H54 (cell line): Measurements from ENCODE around the gene NUDT4B.
"Not testable (repeated sequence)": the region's sequence is repeated elsewhere in the genome, so short reads cannot be mapped to it uniquely, and the experiment has no call there.

ENCODE experiments used
- DNase-seq: peaks from one replicate; pipeline ENCODE4 v3.0.0; 2011; ENCODE audit warnings: low spot score, mixed read lengths; ENCODE audit not compliant: insufficient read length
- FAIRE-seq: peaks from 3 replicates; lab custom pipeline; 2011; peaks lifted over from hg19 to GRCh38; lab: Jason Lieb, UNC

The NUDT4B gene

DNA sequence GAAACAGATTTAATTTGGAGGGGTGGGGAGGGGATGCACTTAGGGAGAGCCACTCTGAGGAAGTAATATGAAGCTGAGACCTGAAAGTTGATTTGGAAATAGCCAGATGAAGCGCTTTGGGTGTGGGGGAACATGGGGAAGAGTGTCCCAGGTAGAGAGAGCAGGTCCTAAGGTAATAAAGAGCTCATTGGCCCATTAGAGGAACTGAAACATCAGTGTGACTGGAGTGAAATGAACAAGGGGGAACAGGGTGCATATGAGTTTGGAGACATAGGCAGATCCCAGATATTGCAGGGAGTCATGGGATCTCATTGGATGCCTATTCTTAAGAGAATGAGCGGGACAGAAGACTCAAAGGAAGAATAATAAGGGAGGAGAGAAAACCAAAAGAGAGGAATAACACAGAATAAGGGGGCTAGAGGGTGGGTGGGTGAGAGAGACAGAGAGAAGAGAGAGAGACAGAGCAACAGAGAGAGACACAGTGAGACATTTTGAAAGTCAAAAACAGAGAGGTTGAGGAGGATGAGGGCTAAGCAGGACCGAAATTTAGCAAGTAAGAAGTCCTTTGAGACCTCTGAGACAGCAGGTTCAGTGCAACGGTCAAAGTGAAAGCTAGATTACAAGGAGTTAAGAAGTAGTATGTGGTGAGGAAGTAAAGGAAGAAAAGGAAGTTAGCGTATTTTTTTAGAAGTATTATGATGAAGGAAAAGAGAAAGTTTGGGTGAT, 14.8 kb upstream of the NUDT4B start:
- not testable (repeated sequence) for FAIRE-seq

DNA sequence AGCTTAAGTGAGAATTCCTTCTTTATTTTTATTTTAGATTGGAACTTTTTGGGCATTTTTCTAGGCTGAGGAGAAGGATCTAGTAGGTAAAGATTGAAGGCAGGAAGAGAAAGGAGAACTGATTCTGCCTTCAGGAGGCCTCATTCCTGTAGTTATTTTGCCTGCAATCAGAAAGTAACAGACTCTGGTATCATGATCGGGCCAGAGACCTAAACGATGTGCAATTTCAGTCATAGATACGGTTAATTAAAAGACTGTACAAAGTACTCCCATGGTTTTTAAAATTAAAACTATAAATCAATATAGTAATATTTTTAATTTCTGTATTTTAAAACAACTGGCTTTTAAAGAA, 14.3 kb upstream of the NUDT4B start:
- not testable (repeated sequence) for DNase-seq, FAIRE-seq

More for the DNA sequence above, 14.8 kb upstream of the NUDT4B start:
- DNase-seq: not testable (repeated sequence)

DNA sequence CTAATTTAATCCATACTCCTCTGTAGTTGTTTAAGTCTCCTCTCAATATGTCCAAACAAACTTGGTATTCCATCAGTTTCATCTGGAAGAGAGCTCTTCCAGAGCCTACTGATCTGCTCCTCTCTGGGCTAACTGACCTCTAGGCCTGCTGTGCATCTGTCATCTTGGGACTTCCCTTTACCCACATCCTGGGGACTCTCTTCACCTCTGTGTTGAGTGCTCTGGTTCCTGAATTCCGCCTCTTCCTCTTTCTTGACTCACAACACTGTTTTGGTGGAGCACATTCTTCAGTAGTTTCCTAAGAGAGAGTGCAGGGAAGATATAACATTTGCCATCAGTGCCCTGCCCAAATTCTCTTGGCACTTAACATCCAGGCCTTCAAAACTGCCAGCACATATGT, 13.0 kb upstream of the NUDT4B start:
- not testable (repeated sequence) for DNase-seq
- peak; percentile 75 for FAIRE-seq

DNA sequence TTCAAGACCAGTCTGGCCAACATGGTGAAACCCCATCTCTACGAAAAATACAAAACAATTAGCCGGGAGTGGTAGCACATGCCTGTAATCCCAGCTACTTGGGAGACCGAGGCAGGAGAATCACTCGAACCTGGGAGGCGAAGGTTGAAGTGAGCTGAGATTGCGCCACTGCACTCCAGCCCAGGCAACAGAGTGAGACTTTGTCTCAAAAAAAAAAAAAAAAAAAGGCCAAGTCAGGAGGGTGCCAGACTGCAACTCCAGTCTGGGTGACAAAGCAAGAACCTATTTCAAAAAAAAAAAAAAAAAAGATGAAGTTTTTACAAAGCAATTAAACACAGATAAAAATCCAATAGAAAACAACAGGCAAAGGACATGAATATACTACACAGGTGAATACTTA, 9.9 kb upstream of the NUDT4B start:
- not testable (repeated sequence) for DNase-seq, FAIRE-seq

DNA sequence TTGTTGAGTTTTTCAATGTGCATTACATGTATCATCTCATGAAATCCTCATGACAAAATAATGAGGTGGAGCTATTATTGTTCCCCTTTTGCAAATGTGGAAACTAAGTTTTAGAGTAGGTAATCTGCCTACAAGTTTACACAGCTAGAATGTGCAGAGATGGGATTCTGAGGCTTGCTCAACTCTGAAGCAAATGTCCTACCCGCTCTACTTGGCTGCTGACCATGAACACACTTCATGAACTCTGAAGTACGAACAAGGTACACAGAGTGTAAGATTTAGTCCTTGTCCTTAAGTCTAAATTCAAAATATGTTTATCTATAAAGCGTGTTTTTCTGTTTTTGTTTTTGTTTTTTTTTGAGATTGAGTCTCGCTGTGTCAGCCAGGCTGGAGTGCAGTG, 5.4 kb upstream of the NUDT4B start:
- FAIRE-seq: not testable (repeated sequence)

DNA sequence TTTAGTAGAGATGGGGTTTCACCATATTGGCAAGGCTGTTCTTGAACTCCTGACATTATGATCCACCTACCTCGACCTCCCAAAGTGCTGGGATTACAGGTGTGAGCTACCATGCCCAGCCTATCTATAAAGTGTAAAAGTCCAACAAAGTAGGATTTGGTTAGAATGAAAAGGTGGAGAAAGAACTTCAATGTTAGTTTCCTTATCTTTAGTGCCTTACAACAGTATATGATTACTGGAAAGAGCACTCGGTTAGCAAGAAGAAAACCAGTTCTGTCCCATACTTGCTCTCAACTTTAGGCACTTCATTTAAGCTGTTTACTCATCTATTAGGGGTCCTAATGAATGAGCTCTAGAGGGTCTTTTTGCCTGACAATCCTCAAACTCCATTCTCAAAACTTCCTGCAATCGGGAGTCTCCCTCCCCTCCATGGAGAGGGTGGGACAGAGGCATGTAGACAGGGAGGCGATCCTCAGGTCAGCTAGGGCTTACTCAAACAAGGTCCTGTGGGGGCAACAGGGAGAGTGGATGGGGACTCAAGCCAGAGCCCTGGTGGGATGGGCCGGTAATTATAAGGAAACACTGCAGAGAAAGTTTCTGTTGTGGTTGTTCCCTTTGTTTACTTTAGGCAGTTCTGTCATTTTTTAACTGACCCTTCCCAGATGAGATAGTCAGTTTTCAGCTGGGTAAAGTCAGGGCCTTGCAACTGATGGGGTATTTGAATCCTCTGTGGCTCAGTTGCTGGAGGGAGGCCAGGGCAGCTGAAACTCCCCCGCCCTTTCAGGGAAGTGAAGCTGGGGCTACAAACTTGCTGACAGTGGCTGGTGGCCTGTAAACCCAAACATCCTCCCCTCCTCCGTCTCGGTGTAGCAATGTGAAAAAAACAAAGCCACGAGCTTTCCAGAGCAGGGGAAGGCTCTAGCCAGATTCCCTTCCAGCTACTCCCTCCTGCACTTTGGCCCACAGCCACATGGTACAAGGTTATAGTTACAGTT, 4.6 kb upstream of the NUDT4B start:
- DNase-seq, FAIRE-seq: not testable (repeated sequence)

More for the DNA sequence above, 5.4 kb upstream of the NUDT4B start:
- not testable (repeated sequence) for DNase-seq

DNA sequence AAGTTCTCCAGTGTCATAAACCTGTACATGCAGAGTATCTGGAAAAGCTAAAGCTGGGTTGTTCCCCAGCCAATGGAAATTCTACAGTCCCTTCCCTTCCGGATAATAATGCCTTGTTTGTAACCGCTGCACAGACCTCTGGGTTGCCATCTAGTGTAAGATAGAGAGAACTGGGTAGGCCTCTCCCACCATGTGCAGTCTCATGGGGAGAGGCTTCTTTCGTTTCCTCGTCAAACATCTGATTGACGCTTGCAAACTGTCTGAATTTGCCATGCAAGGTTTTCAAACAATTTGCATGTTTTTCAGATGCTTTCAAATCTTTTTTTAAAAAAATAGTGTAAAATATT, 734 bp downstream of the NUDT4B start:
- not testable (repeated sequence) for DNase-seq

DNA sequence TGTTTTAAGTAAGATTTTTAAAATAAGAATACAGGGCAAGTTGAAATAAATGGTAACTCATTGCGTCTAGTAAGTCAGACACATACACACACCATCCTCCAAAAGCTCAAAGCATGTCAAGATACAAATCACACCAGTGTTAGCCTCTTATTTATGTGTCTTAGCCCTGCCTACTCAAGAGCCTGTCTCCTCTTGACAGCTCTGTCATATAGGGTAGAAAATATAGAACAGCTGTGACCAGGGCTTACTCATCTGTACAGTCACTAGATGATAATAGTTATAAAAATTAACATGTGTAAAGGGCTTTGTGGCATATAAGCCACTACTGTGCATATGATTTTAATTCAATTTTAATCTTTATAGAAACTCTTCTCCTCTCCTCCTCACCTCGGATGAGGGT, 7.7 kb downstream of the NUDT4B start:
- not testable (repeated sequence) for FAIRE-seq, DNase-seq

More for the DNA sequence above, 734 bp downstream of the NUDT4B start:
- FAIRE-seq: peak; percentile 97

DNA sequence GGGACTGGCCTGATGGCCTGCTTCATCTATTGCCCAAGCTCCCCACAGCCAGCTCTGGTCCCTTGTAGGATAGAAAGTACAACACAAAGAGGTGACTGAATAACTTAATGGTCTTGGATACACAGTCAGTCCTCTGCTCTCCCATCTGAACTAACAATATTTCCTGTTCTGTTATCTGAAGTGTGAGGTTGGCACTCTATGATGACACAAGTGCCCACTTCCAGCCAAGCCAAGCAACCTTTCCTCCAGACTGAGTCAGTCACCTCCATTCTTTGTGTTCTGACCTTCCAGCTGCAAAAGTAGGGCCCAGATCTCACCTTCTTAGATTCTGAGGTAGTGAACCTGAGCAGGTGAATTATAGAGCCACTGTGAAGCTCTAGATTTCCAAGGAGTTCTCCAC, 8.9 kb downstream of the NUDT4B start:
- DNase-seq: not testable (repeated sequence)
- peak; percentile 85 for FAIRE-seq

DNA sequence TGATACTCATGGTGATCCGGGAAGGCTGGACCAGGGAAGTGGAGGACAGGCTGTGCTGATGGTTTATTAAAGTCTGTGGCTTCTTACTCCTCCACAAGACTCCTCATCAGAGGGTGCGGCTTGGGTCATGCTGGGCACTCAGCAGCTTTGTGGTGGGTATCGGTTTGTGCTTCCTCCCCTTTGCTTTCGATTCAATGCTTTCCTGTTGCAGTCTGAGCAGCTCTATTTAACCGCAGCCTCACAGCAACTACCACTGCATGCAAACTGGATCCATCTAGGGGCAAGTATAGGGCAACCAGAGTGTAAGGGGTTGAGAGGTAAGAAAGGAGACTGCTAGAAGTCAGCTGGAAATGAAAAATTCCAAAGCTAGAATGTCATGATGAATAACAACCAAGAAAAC, 9.8 kb downstream of the NUDT4B start:
- DNase-seq: not testable (repeated sequence)
- FAIRE-seq: peak; percentile 94

DNA sequence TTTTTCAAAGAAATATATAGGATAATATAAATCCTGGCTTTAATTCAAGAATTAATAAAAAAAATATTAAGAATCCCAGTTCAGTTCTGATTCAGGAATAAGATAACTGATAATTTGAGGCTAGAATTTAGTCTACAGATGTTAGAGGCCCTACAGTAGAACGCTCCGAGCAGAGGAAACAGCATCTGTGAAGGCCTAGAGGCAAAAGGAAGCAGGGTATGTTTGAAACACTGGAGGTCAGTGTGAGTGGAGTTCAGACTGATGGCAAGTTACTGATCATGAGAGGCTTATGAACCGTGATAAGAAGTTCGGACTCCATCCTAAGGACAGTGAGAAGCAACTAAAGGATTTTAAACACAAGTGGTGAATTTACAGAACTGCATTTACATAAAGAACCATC, 10.4 kb downstream of the NUDT4B start:
- not testable (repeated sequence) for FAIRE-seq, DNase-seq

DNA sequence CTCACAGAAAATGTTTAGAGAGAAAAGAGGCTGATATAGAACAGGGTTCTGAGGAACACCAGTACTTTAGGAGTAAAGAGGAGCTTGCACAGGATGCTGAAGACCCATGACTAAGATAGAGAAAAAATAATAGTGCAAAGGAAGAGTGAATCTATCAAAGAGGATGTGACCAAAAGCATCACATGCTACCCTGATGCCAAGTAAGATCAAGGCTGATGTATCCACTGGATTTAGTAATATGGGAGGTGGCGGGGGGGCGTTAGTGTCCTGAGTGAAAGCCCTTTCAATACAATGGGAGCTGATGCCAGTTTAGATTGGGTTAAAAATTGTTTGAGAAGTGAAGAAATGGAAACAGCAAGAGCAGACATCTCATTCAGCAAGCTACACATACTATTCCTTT, 11.2 kb downstream of the NUDT4B start:
- not testable (repeated sequence) for DNase-seq, FAIRE-seq

DNA sequence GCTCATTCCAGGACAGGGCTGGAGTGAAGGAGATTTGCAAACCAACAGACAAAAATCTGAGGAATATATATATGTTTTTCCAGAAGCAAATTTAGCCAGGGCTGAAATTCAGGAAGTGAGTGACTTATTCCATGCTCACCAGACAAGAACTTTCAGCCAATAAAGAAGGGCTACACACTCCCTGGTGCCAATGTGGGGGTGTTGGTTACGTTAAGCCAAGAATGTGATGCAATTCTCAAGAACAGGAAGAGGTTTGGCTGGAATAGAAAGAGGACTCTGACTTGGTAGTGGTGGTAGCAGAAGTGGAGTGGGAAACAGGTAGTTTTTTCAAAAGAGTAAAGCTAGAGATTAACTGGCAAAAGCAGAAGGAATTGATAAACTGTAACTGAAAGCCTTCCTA, 11.6 kb downstream of the NUDT4B start:
- not testable (repeated sequence) for DNase-seq
- peak; percentile 94 for FAIRE-seq

DNA sequence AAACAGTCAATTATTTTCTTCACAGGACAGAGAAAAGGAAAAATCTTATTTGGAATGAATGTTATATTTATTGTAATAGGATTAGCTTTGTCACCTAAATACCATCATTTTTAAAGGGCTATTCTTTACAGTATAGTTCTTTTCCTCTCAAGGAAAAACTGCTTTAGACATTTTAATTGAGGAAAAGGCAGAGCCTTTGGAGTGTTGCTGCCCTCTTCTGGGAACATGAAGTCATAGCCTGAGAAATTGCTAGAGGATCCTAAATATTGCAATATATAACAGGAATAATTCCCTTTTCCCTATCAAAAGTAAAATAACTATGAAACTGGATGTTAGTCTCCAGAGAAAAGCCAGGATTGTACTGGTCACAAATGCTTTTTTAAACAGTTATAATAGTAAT, 12.8 kb downstream of the NUDT4B start:
- peak; percentile 57 for FAIRE-seq
- DNase-seq: not testable (repeated sequence)

DNA sequence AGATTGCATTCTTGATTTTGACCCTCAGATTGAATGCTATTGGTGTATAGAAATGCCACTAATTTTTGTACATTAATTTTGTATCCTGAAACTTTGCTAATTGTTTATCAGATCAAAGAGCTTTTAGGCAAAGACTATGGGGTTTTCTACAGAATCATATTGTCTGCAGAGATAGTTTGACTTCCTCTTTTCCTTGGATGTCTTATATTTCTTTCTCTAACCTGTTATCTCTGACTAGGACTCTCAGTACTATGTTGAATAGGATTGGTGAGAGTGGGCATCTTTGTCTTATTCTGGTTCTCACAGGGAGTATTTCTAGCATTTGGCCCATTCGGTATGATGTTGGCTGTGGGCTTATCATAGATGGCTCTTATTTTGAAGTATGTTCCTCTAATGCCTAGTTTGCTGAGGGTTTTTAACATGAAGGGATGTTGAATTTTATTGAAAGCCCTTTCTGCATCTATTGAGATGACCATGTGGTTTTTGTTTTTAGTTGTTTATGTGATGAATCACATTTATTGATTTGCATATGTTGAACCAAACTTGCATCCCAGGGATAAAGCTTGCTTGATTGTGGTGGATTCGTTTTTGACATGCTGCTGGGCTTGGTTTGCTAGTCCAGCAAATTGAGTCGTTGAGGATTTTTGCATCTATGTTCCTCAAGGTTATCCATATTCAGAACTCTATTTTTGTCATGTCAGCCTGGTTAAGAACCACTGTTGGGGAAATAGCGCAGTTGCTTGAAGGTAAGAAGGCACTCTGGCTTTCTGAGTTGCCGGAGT, 16.9 kb downstream of the NUDT4B start:
- peak; percentile 68 for FAIRE-seq
- not testable (repeated sequence) for DNase-seq

DNA sequence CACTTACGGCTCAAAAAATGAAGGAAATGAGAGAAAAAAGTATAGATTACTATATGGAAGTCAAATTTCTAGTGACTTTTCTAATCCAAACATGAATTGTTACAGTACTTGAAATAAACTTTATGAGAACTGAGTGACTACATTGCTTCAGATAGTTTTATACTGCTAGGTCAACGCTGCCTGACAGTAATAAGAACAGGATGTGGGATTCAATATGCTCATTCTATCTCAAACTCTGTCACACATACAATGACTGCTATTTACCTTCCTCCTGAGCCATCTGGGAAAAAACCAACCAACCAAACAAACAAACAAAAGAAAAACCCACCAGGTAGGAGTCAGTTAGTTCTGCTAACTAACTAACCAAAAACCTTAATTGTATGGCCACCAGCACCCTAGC, 20.0 kb downstream of the NUDT4B start:
- DNase-seq: not testable (repeated sequence)

DNA sequence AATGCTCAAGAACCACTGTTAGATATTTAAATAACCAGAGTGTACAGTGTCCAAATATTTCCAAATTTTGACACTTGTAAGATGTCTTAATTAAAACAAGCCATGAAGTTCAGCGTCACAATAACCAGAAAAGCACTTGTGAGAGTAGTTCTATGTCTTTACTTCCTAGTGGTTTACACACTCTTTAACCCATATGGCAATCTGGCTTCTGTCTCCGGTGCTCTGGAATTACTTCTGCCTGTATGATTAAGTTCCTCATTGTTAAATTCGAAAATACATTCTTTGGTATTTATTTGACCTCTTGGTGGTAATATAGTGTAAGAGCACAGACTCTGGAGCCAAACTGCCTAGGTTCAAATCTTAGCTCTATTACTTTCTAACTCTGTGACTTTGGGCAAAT, 20.9 kb downstream of the NUDT4B start:
- not testable (repeated sequence) for DNase-seq
- peak; percentile 86 for FAIRE-seq

More for the DNA sequence above, 20.0 kb downstream of the NUDT4B start:
- peak; percentile 92 for FAIRE-seq

DNA sequence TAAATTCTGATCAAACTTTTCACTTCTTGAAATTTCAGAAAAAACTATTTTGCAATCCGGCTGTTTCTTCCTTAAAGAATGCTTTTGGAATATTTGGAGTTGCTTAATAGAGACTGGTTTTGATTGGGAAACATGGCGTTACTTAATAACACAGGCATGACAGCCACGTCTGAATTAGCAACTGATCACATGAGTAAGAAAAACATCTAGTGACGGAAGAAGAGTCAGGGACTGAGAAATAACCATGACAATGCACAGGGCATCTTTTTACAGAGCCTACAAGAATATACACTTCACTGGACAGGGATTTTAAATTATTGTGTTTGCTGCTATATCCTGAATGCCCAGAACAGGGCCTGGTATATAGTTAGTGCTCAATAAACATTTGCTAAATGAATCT, 25.1 kb downstream of the NUDT4B start:
- not testable (repeated sequence) for FAIRE-seq, DNase-seq

DNA sequence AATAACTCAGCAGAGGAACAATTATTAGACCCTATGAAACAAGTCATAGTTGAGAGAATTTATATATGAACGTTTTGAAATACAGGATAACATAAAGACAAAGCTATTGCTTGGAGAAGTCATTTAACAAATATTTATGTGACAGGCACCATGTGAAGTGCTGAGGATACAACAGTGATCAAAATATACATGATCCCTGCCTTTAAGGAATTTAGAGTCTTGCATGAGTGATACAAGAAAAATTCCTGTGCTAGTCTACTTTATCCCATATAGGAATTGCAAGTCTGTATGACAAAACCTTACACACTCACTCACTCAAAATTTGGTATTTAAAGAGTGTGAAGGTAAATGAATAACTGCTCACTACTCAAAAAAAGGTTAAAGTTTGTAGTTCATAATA, 25.5 kb downstream of the NUDT4B start:
- DNase-seq, FAIRE-seq: not testable (repeated sequence)

DNA sequence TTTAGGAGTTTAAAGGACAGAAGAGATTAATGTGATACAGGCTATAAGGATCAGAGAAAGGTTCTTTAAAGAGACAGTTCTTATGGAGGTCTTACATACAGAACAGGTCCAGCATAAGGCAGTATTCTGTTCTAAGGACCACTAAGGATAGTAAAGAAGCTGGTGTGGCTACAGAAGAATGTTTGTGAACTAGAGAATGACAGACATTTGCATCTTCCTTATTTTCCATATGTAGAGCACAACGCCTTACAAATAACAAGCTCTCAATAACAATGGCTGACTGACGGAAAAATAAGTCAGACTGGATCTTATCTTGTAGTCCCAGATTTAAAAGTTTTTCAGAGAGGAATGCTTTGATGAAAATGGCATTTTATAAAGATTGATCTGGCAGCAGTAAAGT, 26.7 kb downstream of the NUDT4B start:
- not testable (repeated sequence) for DNase-seq, FAIRE-seq
